Transverse colon (tissue), 4 donors: Measurements from ENCODE around the gene LPCAT1. TPM values are rescaled to one million over a fixed set of nuclear protein-coding genes. Genes with fewer than 3 reads are reported as not detected.

Source experiments
- DNase-seq: peaks from one replicate; pipeline ENCODE4 v3.0.0-alpha.2; 2019
- H3K27ac ChIP-seq, 4 donors: fragments of 200-600 bp; sonication (generic); 2 replicates each; pipeline ENCODE4 v1.5.1; 2016 to 2018; ENCODE audit warnings: inconsistent platforms in 4 of 4
- H3K27me3 ChIP-seq: fragments of 200-600 bp; sonication (generic); 2 replicates; pipeline ENCODE4 v1.5.1; 2017; ENCODE audit warnings: inconsistent platforms
- H3K36me3 ChIP-seq, 4 donors: fragments of 200-600 bp; sonication (generic); 2 replicates each; pipeline ENCODE4 v1.5.1; 2017 to 2019; ENCODE audit warnings: inconsistent platforms in 4 of 4
- H3K4me1 ChIP-seq, 4 donors: fragments of 200-600 bp; sonication (generic); 2 replicates each; pipeline ENCODE4 v1.5.1; 2017 to 2020; ENCODE audit warnings: inconsistent platforms in 4 of 4
- H3K4me3 ChIP-seq, 4 donors: fragments of 200-600 bp; sonication (generic); 1 replicate in 1 of 4; 2 replicates in 3 of 4; pipeline versions ENCODE4 v1.5.1 to v1.6.1; 2017 to 2019; ENCODE audit warnings: inconsistent platforms in 4 of 4
- H3K9me3 ChIP-seq, 2 donors: fragments of 200-600 bp; sonication (generic); 2 replicates each; pipeline ENCODE4 v1.5.1; 2017 to 2019; ENCODE audit warnings: inconsistent platforms in 2 of 2
- CTCF ChIP-seq, 5 experiments: fragments of 200-600 bp in 3 of 5; fragments of 450-650 bp in 2 of 5; sonication (generic) in 3 of 5; IDR thresholded peaks; 1 replicate in 2 of 5; 2 replicates in 3 of 5; pipeline ENCODE4 v1.5.1; 2016 to 2017; ENCODE audit warnings: antibody characterized with exemption in 5 of 5, inconsistent platforms in 3 of 5, mild to moderate bottlenecking in 2 of 5, moderate library complexity in 1 of 5
- EP300 ChIP-seq: sonication (generic); formaldehyde crosslinking; IDR thresholded peaks from one replicate; pipeline ENCODE4 v1.6.1; 2017; ENCODE audit warnings: antibody characterized with exemption, low read depth
- POLR2A ChIP-seq: fragments of 450-650 bp; IDR thresholded peaks from one replicate; pipeline ENCODE4 v1.6.1; 2016; ENCODE audit warnings: antibody characterized with exemption, mild to moderate bottlenecking, moderate library complexity
- POLR2AphosphoS5 ChIP-seq, 3 donors: sonication (generic); formaldehyde crosslinking; IDR thresholded peaks; one replicate each; pipeline ENCODE4 v1.6.1; 2016; ENCODE audit warnings: antibody characterized with exemption in 3 of 3
- WGBS, 2 donors: methylation state at CpG; one replicate each; pipeline ENCODE4 v1.1.5; 2018; ENCODE audit warnings: low coverage in 1 of 2; 5-methylcytosine and 5-hydroxymethylcytosine counted together
- in situ Hi-C, 4 donors: fragments of 200-750 bp; cut with MboI; loops; one replicate each; pipeline versions ENCODE4 v1.15.0 to v1.15.1; 2017; ENCODE audit warnings: low sequenced_read_pairs in 3 of 4, low pct_ligation_motif_present in 1 of 4, low pct_unique_long_range_greater_than_20kb in 1 of 4
- intact Hi-C: fragments of 100-400 bp; cut with DNase I; formaldehyde crosslinking; loops from one replicate; pipeline ENCODE4 v1.15.1; 2023; ENCODE audit warnings: low total_unique reads
- total RNA-seq, 4 donors: library from RNA; depleted of rRNA; stranded (reverse); fragments of >200 nt; gene quantifications; one replicate each; pipeline ENCODE4 v1.1.0, GENCODE V29; 2016

The LPCAT1 gene
- total RNA-seq, 4 donors from 2014 or later = 10.0 to 50.5 (median 21.0) TPM

- H3K36me3 ChIP-seq = no peaks in the 10 kb centered on the region
Observed at GRCh38 chr5:1511651-1512540, 11.9 kb downstream of the LPCAT1 start.

GRCh38 chr5:1511048-1511447 lies 12.7 kb downstream of the LPCAT1 start:
- no peaks in the 10 kb centered on the region for H3K4me1 ChIP-seq
- no peak overlapping the region for H3K4me3 ChIP-seq
- DNase-seq = peak; percentile 7
- WGBS, 2 donors = 87 to 94% methylated on average over 6 to 20 of the region's 20 CpGs
- no peaks in the 10 kb centered on the region for H3K27me3 ChIP-seq
- intact Hi-C loops (no loop called here), in situ Hi-C loops (no loop called here)
- TF ChIP-seq POLR2A = no peak
- TF ChIP-seq CTCF (IDR thresholded peaks at IDR 0.05) = no peak
- TF ChIP-seq POLR2AphosphoS5 (IDR thresholded peaks at IDR 0.05) = no peak
- no peak overlapping the region for H3K27ac ChIP-seq
- no peaks in the 10 kb centered on the region for H3K9me3 ChIP-seq
- H3K36me3 ChIP-seq = no peaks in the 10 kb centered on the region

More at GRCh38 chr5:1511651-1512540, 11.9 kb downstream of the LPCAT1 start:
- Histone ChIP-seq H3K9me3 (no peaks in the 10 kb centered on the region), H3K4me3 (no peak overlapping the region), H3K27ac (no peak overlapping the region), H3K4me1 (peaks cover 0 to 5% (median 0%) of the 10 kb centered on the region in 4 donors), H3K27me3 (no peaks in the 10 kb centered on the region)
- in situ Hi-C loops (no loop called here), intact Hi-C loops (no loop called here)
- 85% methylated on average over 16 of the region's 21 CpGs; no CpG with 5 or more reads in 1 of the 2 donors for WGBS, 2 donors
- no peak for TF ChIP-seq EP300
- TF ChIP-seq CTCF (IDR thresholded peaks at IDR 0.05) = no peak
- TF ChIP-seq POLR2AphosphoS5 (IDR thresholded peaks at IDR 0.05) = no peak
- no peak for TF ChIP-seq POLR2A
- DNase-seq = peak; percentile 7

DNA sequence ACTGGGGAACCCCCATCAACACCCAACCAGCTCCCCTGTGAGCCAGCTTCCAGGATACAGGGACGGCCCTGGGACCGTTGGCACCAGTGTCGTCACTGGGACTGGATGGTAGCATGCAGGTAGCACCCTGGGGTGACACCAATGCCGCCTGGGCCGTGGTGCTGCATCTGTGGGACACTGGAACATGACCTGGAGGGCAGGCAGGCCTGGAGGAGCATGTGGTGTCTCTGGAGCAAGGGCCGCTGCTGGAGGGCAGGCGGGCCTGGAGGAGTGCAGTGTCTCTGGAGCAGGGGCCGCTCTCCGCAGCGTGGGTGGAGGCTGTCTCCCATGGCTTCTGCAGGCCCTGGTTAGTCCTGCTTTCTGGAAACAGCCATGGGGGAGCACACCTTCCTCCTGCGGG lies 13.1 kb downstream of the LPCAT1 start:
- Histone ChIP-seq H3K27me3 (no peaks in the 10 kb centered on the region), H3K9me3 (no peaks in the 10 kb centered on the region), H3K36me3 (no peaks in the 10 kb centered on the region), H3K27ac (no peak overlapping the region), H3K4me1 (no peaks in the 10 kb centered on the region), H3K4me3 (no peak overlapping the region)
- DNase-seq = peak; percentile 3
- TF ChIP-seq POLR2A (no peak), POLR2AphosphoS5 (IDR thresholded peaks at IDR 0.05) (no peak), CTCF (IDR thresholded peaks at IDR 0.05) (no peak), EP300 (no peak)
- WGBS, 2 donors = 91% methylated on average over 11 of the region's 11 CpGs; no CpG with 5 or more reads in 1 of the 2 donors
- in situ Hi-C loops = no loop called here
- intact Hi-C loops = no loop called here

DNA sequence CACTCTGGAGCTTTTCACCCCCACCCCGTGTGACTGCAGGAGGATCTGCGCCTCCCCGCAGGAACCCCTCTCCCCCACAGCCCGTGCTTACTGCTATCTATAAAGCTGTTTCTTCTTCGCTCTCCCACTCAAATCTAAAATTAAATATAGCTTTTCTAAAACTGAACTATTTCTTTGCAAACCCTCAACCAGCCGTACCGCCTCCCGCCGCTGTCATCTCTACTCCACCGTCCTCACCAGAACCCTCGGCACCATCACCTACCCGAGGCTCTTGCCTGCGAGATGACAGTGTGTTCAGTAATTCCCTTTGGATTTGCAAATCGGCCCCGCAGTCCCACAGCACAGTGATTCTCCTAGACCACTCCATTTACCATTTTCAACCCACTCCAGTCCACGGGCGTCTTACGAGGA lies 13.6 kb downstream of the LPCAT1 start:
- intact Hi-C loops = no loop called here
- DNase-seq = peak; percentile 3

More for the DNA sequence above, 13.6 kb downstream of the LPCAT1 start:
- TF ChIP-seq CTCF (IDR thresholded peaks at IDR 0.05) (no peak), POLR2AphosphoS5 (IDR thresholded peaks at IDR 0.05) (no peak), EP300 (no peak), POLR2A (no peak)
- in situ Hi-C loops = no loop called here
- WGBS, 2 donors = 91 to 94% methylated on average over 15 to 18 of the region's 18 CpGs
- no peaks in the 10 kb centered on the region for H3K4me1 ChIP-seq
- no peak overlapping the region for H3K4me3 ChIP-seq
- H3K9me3 ChIP-seq = no peaks in the 10 kb centered on the region
- no peaks in the 10 kb centered on the region for H3K36me3 ChIP-seq
- H3K27me3 ChIP-seq = no peaks in the 10 kb centered on the region
- no peak overlapping the region for H3K27ac ChIP-seq
